ENCODE measurements around the gene ZNF277.

The ZNF277 gene, protein sequence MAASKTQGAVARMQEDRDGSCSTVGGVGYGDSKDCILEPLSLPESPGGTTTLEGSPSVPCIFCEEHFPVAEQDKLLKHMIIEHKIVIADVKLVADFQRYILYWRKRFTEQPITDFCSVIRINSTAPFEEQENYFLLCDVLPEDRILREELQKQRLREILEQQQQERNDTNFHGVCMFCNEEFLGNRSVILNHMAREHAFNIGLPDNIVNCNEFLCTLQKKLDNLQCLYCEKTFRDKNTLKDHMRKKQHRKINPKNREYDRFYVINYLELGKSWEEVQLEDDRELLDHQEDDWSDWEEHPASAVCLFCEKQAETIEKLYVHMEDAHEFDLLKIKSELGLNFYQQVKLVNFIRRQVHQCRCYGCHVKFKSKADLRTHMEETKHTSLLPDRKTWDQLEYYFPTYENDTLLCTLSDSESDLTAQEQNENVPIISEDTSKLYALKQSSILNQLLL

DNA sequence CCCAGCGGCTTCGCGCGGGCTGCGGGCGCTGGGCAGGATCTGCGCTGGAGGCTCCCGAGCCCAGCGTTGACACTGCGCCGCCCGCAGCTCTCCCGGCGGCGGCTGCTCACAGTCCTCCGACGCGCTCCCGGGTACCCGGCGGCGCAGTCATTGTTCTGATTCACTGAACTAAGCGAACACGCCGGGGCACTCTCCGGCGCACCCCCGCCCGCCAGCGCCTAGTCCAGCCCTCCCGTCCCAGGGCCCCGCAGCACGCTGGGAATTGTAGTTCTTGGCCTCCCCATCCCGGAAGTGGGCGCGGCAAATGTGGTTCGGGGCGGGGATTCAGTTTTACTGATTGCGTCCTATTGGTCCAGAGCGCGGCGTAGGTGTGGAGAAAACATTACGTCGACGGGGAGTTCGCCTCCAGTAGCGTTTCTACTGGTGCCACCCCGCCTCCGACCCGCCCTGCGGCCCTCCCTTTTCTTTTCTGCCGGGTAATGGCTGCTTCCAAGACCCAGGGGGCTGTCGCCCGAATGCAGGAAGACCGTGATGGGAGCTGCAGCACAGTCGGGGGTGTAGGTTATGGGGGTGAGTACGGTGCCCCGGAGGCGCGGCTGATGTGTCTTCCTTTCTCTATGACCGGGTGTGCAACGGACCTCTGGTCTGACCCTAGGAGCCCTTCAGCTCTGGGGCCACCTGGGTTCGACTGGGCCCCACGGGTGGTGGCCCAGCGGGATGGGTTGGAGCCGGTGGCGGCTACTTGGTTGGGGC is at the start of gene ZNF277, which contains the start of gene DOCK4:
Gene ZNF277, plus strand, starts transcription at position 458 of the 753 bp plus-strand sequence. Its CDS starts 22 bp downstream, at position 480.
Gene DOCK4, minus strand, starts transcription at position 162 of the 753 bp plus-strand sequence. CDS start 261 bp downstream, outside the sequence.
- peak within 1 kb of the TSS; percentile 94 for H3K4me3 ChIP-seq (ENCODE audit: low read depth, low read length)
- TF ChIP-seq, protein P1, sequence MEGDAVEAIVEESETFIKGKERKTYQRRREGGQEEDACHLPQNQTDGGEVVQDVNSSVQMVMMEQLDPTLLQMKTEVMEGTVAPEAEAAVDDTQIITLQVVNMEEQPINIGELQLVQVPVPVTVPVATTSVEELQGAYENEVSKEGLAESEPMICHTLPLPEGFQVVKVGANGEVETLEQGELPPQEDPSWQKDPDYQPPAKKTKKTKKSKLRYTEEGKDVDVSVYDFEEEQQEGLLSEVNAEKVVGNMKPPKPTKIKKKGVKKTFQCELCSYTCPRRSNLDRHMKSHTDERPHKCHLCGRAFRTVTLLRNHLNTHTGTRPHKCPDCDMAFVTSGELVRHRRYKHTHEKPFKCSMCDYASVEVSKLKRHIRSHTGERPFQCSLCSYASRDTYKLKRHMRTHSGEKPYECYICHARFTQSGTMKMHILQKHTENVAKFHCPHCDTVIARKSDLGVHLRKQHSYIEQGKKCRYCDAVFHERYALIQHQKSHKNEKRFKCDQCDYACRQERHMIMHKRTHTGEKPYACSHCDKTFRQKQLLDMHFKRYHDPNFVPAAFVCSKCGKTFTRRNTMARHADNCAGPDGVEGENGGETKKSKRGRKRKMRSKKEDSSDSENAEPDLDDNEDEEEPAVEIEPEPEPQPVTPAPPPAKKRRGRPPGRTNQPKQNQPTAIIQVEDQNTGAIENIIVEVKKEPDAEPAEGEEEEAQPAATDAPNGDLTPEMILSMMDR (IDR thresholded peaks at IDR 0.05; ENCODE audit: borderline replicate concordance, insufficient read depth, low read depth, low read length): no peak

DNA sequence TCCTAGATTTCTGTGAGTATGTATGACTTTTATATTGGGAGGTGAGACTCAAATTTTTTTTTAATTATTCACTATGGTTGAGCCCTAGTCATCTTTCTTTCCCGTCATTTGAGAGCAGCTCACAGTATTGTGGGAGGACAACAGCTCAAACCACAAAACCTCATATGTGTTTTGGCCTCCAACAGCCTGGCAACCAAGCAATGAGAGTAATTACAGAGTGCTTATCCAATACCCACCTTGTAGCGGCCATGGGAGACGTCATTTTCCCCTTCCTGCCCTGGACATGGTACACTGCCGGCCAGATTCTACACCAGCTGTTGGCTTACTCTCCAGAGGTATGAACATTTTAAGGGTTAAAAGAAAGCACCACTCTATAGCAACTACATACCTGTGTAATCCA is 49.4 kb upstream of the ZNF277 start:
- H3K4me3 ChIP-seq (ENCODE audit: low read depth, low read length): no peak overlapping the region
- TF ChIP-seq, protein P1 (IDR thresholded peaks at IDR 0.05; ENCODE audit: borderline replicate concordance, insufficient read depth, low read depth, low read length): no peak

DNA sequence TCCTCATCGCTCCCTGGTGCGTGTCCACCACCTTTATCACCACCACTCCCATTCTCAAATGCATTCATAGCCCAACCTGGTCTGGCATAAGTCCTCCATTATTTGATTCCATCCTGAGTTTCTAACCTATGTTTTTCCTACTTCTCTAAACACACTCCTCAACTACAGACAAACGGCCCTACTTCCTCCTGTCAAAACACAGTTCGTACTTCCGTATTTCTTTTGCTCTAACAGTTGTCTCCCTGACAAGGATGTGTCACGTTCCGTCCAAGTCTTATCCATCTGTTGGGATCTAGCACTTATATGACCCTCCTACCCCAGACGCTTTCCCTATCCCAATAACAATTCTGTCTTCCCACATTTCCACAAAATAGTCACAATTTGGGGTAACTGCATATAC is 47.1 kb upstream of the ZNF277 start:
- TF ChIP-seq, protein P1 (IDR thresholded peaks at IDR 0.05; ENCODE audit: borderline replicate concordance, insufficient read depth, low read depth, low read length): no peak
- H3K4me3 ChIP-seq (ENCODE audit: low read depth, low read length): no peak overlapping the region

DNA sequence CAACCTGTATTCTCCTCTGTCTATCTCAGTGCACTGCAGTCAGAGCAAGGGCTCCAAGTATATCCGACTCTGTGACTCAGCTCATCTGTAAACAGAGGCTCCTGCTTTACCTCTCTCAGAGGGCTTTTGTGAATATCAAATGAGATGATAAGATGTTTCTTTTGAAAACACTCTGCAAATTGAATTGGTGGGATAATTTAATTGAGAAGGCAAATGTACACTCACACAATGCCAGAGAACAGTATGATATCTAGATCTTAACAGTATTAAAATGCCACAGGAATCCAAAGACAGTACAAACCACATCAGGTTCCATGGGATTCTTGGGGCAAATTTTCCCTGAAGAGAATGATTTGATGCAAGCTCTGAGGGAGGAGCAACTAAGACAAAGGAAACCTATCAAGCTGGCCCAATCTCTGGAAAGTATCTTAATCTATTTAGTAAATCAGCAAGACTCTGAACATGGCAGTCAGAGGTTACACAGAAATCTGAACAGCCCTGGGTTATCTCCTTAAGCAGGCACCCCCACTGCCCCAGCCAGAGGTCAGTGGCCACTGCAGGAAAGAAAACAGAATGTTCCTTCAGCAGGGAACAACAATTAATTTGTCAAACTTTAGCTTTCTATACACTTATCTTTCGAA is 46.2 kb upstream of the ZNF277 start:
- TF ChIP-seq, protein P1 (IDR thresholded peaks at IDR 0.05; ENCODE audit: borderline replicate concordance, insufficient read depth, low read depth, low read length): no peak
- no peak overlapping the region for H3K4me3 ChIP-seq (ENCODE audit: low read depth, low read length)

DNA sequence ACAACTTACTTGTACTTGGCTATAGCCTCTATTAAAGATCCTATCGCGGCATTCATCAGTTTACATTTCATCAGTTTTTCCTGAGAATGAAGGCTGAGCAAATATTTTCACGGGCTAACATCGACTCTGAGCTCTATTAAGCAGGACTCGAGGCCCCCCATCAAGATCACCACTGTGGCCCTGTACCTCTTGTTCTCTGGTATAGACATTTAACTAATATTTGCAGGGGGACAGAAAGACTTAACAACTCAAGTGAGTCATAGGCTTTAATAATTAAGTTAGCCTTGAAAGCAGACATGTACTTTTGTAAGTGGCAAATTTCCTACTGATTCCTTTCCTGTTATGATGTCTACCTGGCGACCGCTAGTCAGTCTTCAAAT is 45.7 kb upstream of the ZNF277 start:
- TF ChIP-seq, protein P1 (IDR thresholded peaks at IDR 0.05; ENCODE audit: borderline replicate concordance, insufficient read depth, low read depth, low read length): no peak
- H3K4me3 ChIP-seq (ENCODE audit: low read depth, low read length): no peak overlapping the region

DNA sequence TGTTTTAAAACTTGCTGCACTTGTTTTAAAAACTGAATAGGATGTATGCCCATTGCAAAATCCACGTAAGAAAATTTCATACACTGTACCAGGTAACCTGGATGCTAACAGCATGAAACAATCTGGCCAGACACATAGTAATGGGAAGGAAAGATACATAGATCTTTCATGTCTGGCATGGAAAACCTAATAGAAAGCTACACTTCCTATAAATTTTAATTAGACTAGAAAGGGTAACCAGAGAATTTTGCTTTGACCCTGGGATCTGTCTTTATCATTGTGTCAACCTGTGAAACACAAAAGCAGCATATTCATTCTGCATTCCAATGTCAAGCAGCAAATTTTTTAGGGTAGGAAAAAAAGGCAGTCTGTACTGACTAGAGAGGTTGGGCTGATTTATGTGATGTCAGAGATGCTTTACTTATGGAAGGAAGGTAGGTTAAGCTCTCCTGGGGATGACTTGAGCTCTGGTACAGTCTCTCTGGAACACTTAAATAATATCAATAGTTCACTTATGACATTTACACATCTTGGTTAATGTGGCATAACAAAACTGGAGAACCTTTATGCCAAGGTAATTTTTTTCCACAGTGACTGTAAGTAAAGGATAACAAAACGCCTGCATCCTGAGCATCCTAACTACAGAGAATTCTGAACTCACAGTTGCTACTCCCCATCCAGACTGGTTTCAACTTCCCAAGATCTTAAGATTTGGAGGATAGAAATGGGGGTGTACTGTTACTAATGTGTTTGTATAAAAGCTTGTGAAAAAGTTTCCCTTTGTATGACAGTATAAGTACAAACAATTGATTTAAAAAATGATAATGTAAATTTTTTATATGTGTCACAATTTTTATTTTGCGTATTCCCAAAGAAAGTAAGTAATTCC is 45.0 kb upstream of the ZNF277 start:
- TF ChIP-seq, protein P1 (IDR thresholded peaks at IDR 0.05; ENCODE audit: borderline replicate concordance, insufficient read depth, low read depth, low read length): no peak
- no peak overlapping the region for H3K4me3 ChIP-seq (ENCODE audit: low read depth, low read length)
